Erythroblast (primary cell): ENCODE results near the gene GDE1.

Experiments used
- DNase-seq, 2 experiments: peaks; one replicate each; lab custom pipeline; 2025; lab: John Stamatoyannopoulos, UW
- GATA1 ChIP-seq: IDR thresholded peaks from 2 replicates; pipeline ENCODE4 v1.6.1; 2011; ENCODE audit warnings: low read depth, mild to moderate bottlenecking, control low read depth, low read length, moderate library complexity
- POLR2A ChIP-seq: IDR thresholded peaks from 2 replicates; pipeline ENCODE4 v1.6.1; 2011; ENCODE audit warnings: mild to moderate bottlenecking, low read length

The GDE1 gene

GRCh38 chr16:19486750-19487325 lies 35.1 kb downstream of the GDE1 start:
- TF ChIP-seq GATA1 (no peak), POLR2A (no peak)
- DNase-seq = peak; percentile 32 to 45

- DNase-seq = peak; percentile 23 to 56
- TF ChIP-seq GATA1 (no peak), POLR2A (peak; percentile 19)
These were observed 35.8 kb downstream of the GDE1 start for GRCh38 chr16:19486051-19486450.

GRCh38 chr16:19485611-19486010 lies 36.3 kb downstream of the GDE1 start:
- DNase-seq = peak in 1 of 2 experiments; percentile 24
- TF ChIP-seq POLR2A = no peak
- no peak for TF ChIP-seq GATA1

- TF ChIP-seq GATA1 (no peak), POLR2A (no peak)
- no peak for DNase-seq
These were observed 37.8 kb downstream of the GDE1 start for GRCh38 chr16:19484096-19484495.

GRCh38 chr16:19482291-19482690 lies 39.6 kb downstream of the GDE1 start:
- no peak for DNase-seq
- TF ChIP-seq POLR2A (no peak), GATA1 (no peak)

GRCh38 chr16:19481769-19482168 lies 40.1 kb downstream of the GDE1 start:
- DNase-seq = no peak
- no peak for TF ChIP-seq GATA1
- no peak for TF ChIP-seq POLR2A

- peak; percentile 71 to 72 for DNase-seq
- no peak for TF ChIP-seq POLR2A
- TF ChIP-seq GATA1 = no peak
These were observed 40.6 kb downstream of the GDE1 start for GRCh38 chr16:19481296-19481695.

GRCh38 chr16:19479302-19479721 lies 42.6 kb downstream of the GDE1 start:
- no peak for TF ChIP-seq GATA1
- no peak for TF ChIP-seq POLR2A
- no peak for DNase-seq

- DNase-seq = no peak
- TF ChIP-seq GATA1 (no peak), POLR2A (no peak)
These were observed 43.4 kb downstream of the GDE1 start for GRCh38 chr16:19478505-19478904.

- peak in 1 of 2 experiments; percentile 12 for DNase-seq
- TF ChIP-seq POLR2A (no peak), GATA1 (no peak)
These were observed 47.3 kb downstream of the GDE1 start for GRCh38 chr16:19474617-19475016.

- no peak for DNase-seq
- TF ChIP-seq POLR2A (no peak), GATA1 (no peak)
These were observed 49.4 kb downstream of the GDE1 start for GRCh38 chr16:19472482-19472881.

- DNase-seq = no peak
- TF ChIP-seq GATA1 (no peak), POLR2A (no peak)
These were observed 53.6 kb downstream of the GDE1 start for GRCh38 chr16:19468300-19468699.

GRCh38 chr16:19463468-19464315 lies 58.2 kb downstream of the GDE1 start:
- DNase-seq = no peak
- TF ChIP-seq POLR2A = no peak
- TF ChIP-seq GATA1 = no peak

GRCh38 chr16:19460397-19460796 lies 61.5 kb downstream of the GDE1 start:
- DNase-seq = no peak
- TF ChIP-seq POLR2A (no peak), GATA1 (no peak)

- TF ChIP-seq GATA1 = no peak
- TF ChIP-seq POLR2A = no peak
- no peak for DNase-seq
These were observed 63.0 kb downstream of the GDE1 start for GRCh38 chr16:19458722-19459379.
